Neural crest cell (in vitro differentiated cells): ENCODE results near the gene SLC2A4RG. TPM values are rescaled to one million over a fixed set of nuclear protein-coding genes. Genes with fewer than 3 reads are reported as not detected.

Experiments used
- DNase-seq: peaks from one replicate; pipeline ENCODE4 v3.0.0; 2021; ENCODE audit warnings: low read depth, mixed read lengths, low spot score
- H3K27ac Mint-ChIP-seq: one replicate; pipeline ENCODE4 v1.8.0; 2021; ENCODE audit warnings: mild to moderate bottlenecking, mixed read lengths; ENCODE audit not compliant: unreplicated experiment
- H3K27me3 Mint-ChIP-seq: 2 replicates; pipeline ENCODE4 v1.8.0; 2021; ENCODE audit warnings: low read depth, mild to moderate bottlenecking, mixed read lengths
- H3K36me3 Mint-ChIP-seq: 2 replicates; pipeline ENCODE4 v1.8.0; 2021; ENCODE audit warnings: low read depth, mild to moderate bottlenecking, mixed read lengths
- H3K4me1 Mint-ChIP-seq: 2 replicates; pipeline ENCODE4 v1.8.0; 2021; ENCODE audit warnings: mixed read lengths
- H3K4me3 Mint-ChIP-seq: one replicate; pipeline ENCODE4 v1.8.0; 2021; ENCODE audit warnings: mild to moderate bottlenecking, mixed read lengths
- H3K9me3 Mint-ChIP-seq: 2 replicates; pipeline ENCODE4 v1.8.0; 2021; ENCODE audit warnings: mixed read lengths
- total RNA-seq: library from RNA; stranded (reverse); gene quantifications from 2 replicates; pipeline ENCODE4 v1.2.1, GENCODE V29; 2021
- TF ChIP-seq, protein P1 (sequence below): fragments of 200-600 bp; sonication (generic); conservative IDR thresholded peaks from 2 replicates; pipeline ENCODE4 v1.5.0; 2021; ENCODE audit warnings: antibody characterized with exemption, mild to moderate bottlenecking

The SLC2A4RG gene
- total RNA-seq, 1 donor from 2014 or later = 79.1 TPM

DNA sequence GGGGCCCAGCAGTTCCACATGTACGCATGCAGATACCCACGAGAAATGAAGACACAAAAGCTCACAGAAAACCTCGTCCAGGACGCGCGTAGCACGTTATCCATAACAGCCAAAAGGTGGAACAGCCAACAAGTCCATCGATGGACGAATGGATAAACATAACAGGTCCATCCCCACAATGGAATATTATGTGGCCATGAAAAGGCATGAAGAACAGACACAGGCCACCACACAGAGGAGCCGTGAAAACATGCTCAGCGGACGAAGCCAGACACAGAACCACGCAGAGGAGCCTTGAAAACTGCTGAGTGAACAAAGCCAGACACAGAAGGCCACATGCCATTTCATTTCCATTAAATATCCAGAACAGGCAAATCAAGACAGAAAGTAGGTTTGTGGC is 38.0 kb downstream of the SLC2A4RG start:
- TF ChIP-seq, protein P1, sequence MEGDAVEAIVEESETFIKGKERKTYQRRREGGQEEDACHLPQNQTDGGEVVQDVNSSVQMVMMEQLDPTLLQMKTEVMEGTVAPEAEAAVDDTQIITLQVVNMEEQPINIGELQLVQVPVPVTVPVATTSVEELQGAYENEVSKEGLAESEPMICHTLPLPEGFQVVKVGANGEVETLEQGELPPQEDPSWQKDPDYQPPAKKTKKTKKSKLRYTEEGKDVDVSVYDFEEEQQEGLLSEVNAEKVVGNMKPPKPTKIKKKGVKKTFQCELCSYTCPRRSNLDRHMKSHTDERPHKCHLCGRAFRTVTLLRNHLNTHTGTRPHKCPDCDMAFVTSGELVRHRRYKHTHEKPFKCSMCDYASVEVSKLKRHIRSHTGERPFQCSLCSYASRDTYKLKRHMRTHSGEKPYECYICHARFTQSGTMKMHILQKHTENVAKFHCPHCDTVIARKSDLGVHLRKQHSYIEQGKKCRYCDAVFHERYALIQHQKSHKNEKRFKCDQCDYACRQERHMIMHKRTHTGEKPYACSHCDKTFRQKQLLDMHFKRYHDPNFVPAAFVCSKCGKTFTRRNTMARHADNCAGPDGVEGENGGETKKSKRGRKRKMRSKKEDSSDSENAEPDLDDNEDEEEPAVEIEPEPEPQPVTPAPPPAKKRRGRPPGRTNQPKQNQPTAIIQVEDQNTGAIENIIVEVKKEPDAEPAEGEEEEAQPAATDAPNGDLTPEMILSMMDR = no peak
- Mint-ChIP-seq H3K27ac (no peak overlapping the region), H3K4me1 (peaks cover 32% of the 10 kb centered on the region), H3K4me3 (no peak overlapping the region), H3K9me3 (no peaks in the 10 kb centered on the region), H3K27me3 (no peaks in the 10 kb centered on the region), H3K36me3 (peaks cover 5% of the 10 kb centered on the region)
- no peak for DNase-seq

DNA sequence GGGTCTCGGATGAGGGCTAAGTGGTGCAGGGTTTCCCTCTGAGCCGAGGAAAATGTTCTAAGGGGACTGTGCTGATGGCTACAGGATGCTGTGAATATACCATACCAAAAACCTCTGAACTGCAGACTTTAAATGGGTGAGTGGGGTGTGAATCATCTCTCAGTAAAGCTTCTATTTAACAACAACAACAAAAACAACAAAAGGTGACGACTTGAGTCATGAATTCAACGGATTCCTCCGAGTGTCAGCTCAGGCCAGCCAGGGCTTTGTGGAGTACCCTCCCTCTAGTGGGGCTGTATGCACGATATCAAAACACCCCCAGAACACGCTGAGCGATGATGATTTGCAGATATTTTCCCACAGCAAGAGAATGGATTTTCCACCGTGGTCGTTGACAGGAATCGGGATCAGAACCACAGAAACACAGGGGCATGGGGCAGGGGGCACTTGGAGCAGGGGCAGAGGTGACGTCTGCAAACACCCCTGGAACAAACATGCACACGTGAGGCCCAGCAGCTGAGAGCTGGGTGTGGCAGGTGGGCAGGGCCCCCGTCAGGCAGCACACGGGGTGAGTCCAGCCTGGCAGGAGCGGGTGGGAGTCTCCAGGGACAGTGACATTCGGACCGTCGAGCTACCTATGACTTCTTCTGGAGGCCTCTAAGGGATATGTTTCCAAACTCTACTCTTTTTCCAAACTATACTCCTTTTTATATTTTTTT is 38.6 kb downstream of the SLC2A4RG start:
- Mint-ChIP-seq H3K27me3 (no peaks in the 10 kb centered on the region), H3K9me3 (no peaks in the 10 kb centered on the region), H3K4me3 (no peak overlapping the region), H3K36me3 (peaks cover 5% of the 10 kb centered on the region), H3K27ac (no peak overlapping the region), H3K4me1 (peaks cover 32% of the 10 kb centered on the region)
- TF ChIP-seq, protein P1 = no peak
- DNase-seq = no peak

DNA sequence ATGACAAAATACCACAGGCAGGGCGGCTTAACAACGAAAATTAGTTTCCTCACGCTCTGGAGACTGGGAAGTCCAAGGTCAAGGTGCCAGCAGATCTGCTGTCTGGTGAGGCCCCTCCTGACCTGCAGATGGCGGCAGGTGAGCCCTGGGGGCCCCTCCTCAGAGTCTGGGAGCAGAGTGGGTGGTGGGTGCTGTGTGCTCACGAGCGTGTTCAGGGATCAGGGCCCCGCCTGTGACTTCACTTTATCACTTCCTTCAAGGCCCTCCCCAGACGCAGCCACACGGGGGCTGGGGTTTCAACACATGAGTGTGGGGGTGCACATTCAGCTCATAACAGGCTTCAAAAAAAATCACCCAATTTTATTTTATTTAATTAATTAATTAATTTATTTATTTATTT is 39.3 kb downstream of the SLC2A4RG start:
- peaks cover 32% of the 10 kb centered on the region for H3K4me1 Mint-ChIP-seq
- no peak overlapping the region for H3K27ac Mint-ChIP-seq
- no peaks in the 10 kb centered on the region for H3K27me3 Mint-ChIP-seq
- TF ChIP-seq, protein P1 = no peak
- H3K4me3 Mint-ChIP-seq = no peak overlapping the region
- no peaks in the 10 kb centered on the region for H3K9me3 Mint-ChIP-seq
- peaks cover 5% of the 10 kb centered on the region for H3K36me3 Mint-ChIP-seq
- DNase-seq = no peak

DNA sequence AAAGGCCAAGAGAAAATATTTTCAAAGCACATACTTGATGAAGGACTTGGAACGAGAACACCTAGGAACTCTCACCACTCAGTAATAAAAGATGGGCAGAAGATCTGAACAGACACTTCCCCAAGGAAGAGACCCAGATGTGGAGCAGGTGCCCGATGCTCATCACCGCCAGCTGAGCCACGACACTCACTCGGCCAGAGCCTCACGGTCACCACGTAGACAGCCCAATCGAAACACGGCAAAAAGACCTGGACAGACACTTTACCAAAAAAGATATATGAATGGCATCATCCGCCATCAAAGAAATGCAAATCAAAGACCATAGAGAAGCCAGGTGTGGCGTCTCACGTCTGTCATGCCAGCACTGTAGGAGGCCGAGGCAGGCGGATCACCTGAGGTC is 41.6 kb downstream of the SLC2A4RG start:
- H3K27ac Mint-ChIP-seq = no peak overlapping the region
- H3K4me3 Mint-ChIP-seq = no peak overlapping the region
- TF ChIP-seq, protein P1 = no peak
- peaks cover 25% of the 10 kb centered on the region for H3K4me1 Mint-ChIP-seq
- no peaks in the 10 kb centered on the region for H3K27me3 Mint-ChIP-seq
- H3K36me3 Mint-ChIP-seq = peaks cover 5% of the 10 kb centered on the region
- no peak for DNase-seq
- H3K9me3 Mint-ChIP-seq = no peaks in the 10 kb centered on the region

DNA sequence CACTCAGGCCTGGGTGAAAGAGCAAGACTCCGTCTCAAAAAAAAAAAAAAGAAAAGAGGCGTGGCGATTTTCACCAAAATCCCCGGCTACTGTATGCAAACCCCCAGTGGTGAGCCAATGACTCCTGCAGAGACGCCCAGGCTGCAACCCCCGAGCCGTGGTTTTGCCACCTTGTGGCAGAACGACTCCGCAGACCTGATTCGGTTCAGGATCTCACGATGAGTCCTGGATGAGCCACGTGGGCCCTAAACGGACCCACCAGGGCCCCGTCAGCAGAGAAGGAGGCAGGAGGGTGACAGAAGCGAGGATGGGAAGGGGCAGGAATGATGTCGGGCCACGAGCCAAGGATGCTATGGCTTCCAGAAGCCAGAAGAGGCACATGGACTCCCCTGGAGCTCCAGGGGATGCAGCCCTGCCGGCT is 42.5 kb downstream of the SLC2A4RG start:
- H3K27ac Mint-ChIP-seq = no peak overlapping the region
- TF ChIP-seq, protein P1 = no peak
- no peaks in the 10 kb centered on the region for H3K9me3 Mint-ChIP-seq
- no peak for DNase-seq
- no peaks in the 10 kb centered on the region for H3K27me3 Mint-ChIP-seq
- peaks cover 3% of the 10 kb centered on the region for H3K36me3 Mint-ChIP-seq
- no peak overlapping the region for H3K4me3 Mint-ChIP-seq
- peaks cover 23% of the 10 kb centered on the region for H3K4me1 Mint-ChIP-seq
